IPS DF 6.9 (cell line): ENCODE data around the gene MADCAM1.

Experiments used
- DNase-seq: peaks from one replicate; pipeline ENCODE4 v3.0.0-alpha.2; 2013; ENCODE audit warnings: low read depth, low spot score
- H3K27ac ChIP-seq: one replicate; pipeline ENCODE4 v1.5.1; 2013; ENCODE audit warnings: low read length, control low read depth
- H3K27me3 ChIP-seq: 2 replicates; pipeline ENCODE4 v1.6.1; 2013; ENCODE audit warnings: mild to moderate bottlenecking, low read length; ENCODE audit not compliant: control insufficient read depth, insufficient read depth
- H3K36me3 ChIP-seq: 2 replicates; pipeline ENCODE4 v1.6.1; 2013; ENCODE audit warnings: low read length; ENCODE audit not compliant: control insufficient read depth, insufficient read depth
- H3K4me1 ChIP-seq: 2 replicates; pipeline ENCODE4 v1.6.1; 2013; ENCODE audit warnings: low read length; ENCODE audit not compliant: control insufficient read depth, insufficient read depth
- H3K4me3 ChIP-seq: 2 replicates; pipeline ENCODE4 v1.5.1; 2013; ENCODE audit warnings: mild to moderate bottlenecking, low read length
- H3K9me3 ChIP-seq: 2 replicates; pipeline ENCODE4 v1.6.1; 2013; ENCODE audit warnings: low read length, inconsistent platforms; ENCODE audit not compliant: control insufficient read depth, insufficient read depth
- WGBS: extraction: QIAGEN DNeasy Blood & Tissue Kit; methylation state at CpG from one replicate; pipeline ENCODE4 v1.1.7; 2013; ENCODE audit warnings: mixed read lengths, missing lambda C conversion rate; ENCODE audit not compliant: insufficient read length, insufficient coverage; 5-methylcytosine and 5-hydroxymethylcytosine counted together

Gene MADCAM1

GRCh38 chr19:535017-535835 is 38.9 kb downstream of the MADCAM1 start:
- Histone ChIP-seq H3K36me3 (peaks cover 31% of the 10 kb centered on the region), H3K4me1 (peaks cover 4% of the 10 kb centered on the region; the same call in 1 of the 2 replicates), H3K27ac (no peak overlapping the region), H3K4me3 (no peak overlapping the region), H3K27me3 (no peaks in the 10 kb centered on the region), H3K9me3 (no peaks in the 10 kb centered on the region)
- no peak for DNase-seq
- WGBS, result no CpG with 5 or more reads among the region's 16 CpGs

DNA sequence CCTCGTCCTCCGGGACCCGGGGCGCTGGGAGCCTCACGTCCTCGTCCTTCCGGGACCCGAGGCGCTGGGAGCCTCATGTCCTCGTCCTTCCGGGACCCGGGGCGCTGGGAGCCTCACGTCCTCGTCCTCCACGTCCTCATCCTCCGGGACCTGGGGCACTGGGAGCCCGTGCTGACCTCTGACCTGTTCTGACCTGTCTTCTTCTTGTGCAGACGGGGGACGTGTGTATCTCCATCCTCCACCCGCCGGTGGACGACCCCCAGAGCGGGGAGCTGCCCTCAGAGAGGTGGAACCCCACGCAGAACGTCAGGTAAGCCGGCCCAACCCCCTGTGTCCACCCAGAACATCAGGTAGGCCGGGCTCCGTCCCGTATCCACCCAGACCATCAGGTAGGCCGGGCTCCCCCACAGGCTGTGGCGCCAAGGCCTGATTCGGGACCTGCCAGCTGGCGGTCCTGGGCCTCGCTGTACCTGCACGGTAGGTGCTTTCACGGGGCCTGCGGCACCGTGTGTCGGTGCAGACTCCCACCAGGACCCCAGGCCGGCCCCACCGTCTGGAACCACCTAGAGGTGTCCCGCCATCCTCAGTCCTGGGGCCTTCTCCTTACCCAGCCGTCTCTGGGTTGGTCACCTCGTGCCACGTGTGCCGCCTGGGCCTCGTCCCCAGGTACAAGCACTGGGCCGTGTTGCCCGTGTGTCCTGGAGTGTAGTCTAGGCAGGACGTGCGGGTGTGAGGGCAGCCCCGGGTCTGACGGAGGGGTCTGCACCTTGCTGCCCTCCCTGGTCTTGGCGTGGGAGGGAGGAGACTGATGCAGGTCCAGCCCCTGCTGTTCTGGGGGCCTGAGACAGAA is 40.0 kb downstream of the MADCAM1 start:
- Histone ChIP-seq H3K27me3 (no peaks in the 10 kb centered on the region), H3K4me3 (no peak overlapping the region), H3K36me3 (peaks cover 33% of the 10 kb centered on the region), H3K4me1 (peaks cover 3% of the 10 kb centered on the region; the same call in 1 of the 2 replicates), H3K9me3 (no peaks in the 10 kb centered on the region), H3K27ac (no peak overlapping the region)
- no CpG with 5 or more reads among the region's 55 CpGs for WGBS
- no peak for DNase-seq

DNA sequence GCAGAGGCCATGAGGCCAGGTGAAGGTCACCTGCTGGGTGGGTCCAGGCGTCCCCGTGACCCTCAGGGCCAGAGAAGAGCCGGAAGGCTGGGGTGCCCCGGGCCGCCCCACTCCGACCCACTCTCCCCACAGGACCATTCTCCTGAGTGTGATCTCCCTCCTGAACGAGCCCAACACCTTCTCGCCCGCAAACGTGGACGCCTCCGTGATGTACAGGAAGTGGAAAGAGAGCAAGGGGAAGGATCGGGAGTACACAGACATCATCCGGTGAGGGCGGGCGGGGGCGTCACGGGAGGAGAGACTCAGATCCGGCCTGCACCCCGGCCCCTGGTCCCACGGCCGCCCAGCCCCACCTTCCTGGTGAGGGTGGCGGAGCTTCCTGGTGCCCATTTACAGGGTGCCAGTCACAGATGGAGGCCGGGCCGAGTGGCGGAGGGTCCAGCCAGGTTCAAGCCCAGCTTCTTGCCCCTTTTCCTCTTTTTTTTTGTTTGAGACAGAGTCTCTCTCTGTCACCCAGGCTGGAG is 40.7 kb downstream of the MADCAM1 start:
- DNase-seq, result no peak
- H3K4me3 ChIP-seq, result no peak overlapping the region
- H3K9me3 ChIP-seq, result no peaks in the 10 kb centered on the region
- no CpG with 5 or more reads among the region's 26 CpGs for WGBS
- peaks cover 37% of the 10 kb centered on the region for H3K36me3 ChIP-seq
- H3K4me1 ChIP-seq, result peaks cover 3% of the 10 kb centered on the region; the same call in 1 of the 2 replicates
- no peaks in the 10 kb centered on the region for H3K27me3 ChIP-seq
- H3K27ac ChIP-seq, result no peak overlapping the region

DNA sequence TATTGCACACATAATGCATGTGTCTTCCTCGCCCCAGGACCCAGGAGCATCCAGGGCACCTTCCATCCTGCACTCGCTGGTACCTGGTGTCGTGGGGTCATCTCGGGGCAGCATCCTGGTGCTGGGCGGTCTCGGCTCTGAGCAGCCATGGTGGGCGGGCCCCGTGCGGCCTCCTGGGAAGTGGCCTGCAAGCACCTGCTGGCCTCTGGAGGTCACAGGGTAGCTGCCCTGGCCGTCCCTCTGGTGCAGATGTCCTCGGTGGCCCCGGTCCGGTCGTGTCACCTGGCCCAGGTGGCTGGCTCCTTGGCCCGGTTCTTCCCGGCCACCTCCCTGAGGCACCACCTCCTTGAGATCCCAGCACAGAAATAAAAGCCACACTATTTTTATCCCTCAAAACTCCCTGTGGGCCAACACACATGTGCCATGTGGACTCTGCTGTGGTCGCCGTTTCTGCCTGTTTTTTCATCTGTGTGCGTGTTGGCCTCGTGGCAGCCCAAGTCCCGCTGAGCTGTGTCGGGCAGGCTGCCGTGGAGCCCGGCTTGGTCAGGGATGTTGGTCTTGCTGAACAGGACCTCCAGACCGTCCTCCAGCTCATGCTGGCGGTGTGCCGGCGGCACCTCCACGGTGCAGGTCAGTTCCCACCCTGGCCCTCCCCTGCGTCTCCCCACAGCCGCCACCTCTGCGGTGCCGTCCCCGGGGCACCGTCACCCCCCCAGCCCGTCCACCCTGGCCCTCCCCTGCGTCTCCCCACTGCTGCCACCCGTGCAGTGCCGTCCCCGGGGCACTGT is 42.5 kb downstream of the MADCAM1 start:
- no peak for DNase-seq
- no CpG with 5 or more reads among the region's 40 CpGs for whole genome bisulfite sequencing
- H3K27ac ChIP-seq, result no peak overlapping the region
- no peaks in the 10 kb centered on the region; the same call in 1 of the 2 replicates for H3K4me1 ChIP-seq
- H3K36me3 ChIP-seq, result peaks cover 37% of the 10 kb centered on the region
- H3K9me3 ChIP-seq, result no peaks in the 10 kb centered on the region
- H3K4me3 ChIP-seq, result no peak overlapping the region
- no peaks in the 10 kb centered on the region for H3K27me3 ChIP-seq

GRCh38 chr19:539429-540030 is 43.2 kb downstream of the MADCAM1 start:
- Histone ChIP-seq H3K27ac (no peak overlapping the region), H3K4me1 (no peaks in the 10 kb centered on the region; the same call in 1 of the 2 replicates), H3K9me3 (no peaks in the 10 kb centered on the region), H3K27me3 (no peaks in the 10 kb centered on the region), H3K4me3 (no peak overlapping the region), H3K36me3 (peaks cover 37% of the 10 kb centered on the region)
- DNase-seq, result no peak
- no CpG with 5 or more reads among the region's 30 CpGs for WGBS

DNA sequence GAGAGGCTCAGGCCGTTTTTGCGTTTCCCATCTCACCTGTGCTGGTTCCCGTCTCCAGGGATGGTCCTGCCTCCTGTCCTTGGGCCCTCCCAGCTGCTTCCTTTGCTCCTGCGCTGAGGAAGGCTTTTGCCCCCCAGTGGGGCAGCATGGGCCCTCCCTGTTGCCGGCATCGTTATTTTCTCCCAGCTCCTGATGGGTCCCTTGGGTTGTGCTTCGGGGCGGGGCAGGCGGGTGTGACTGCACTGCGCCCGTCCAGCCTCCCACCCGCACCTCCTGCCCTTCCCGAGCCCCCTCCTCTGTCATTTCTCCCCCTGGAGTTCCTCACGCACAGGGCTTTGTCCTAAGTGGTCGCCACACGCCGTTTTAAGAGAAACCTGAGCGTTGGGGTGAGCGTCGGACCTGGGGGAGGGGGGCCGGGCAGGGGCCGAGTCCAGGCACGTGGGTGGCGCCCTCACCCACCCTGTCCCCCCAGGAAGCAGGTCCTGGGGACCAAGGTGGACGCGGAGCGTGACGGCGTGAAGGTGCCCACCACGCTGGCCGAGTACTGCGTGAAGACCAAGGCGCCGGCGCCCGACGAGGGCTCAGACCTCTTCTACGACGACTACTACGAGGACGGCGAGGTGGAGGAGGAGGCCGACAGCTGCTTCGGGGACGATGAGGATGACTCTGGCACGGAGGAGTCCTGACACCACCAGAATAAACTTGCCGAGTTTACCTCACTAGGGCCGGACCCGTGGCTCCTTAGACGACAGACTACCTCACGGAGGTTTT is 44.8 kb downstream of the MADCAM1 start:
- no peak overlapping the region for H3K4me3 ChIP-seq
- no peaks in the 10 kb centered on the region for H3K27me3 ChIP-seq
- DNase-seq, result no peak
- H3K27ac ChIP-seq, result no peak overlapping the region
- no peaks in the 10 kb centered on the region; the same call in 1 of the 2 replicates for H3K4me1 ChIP-seq
- no peaks in the 10 kb centered on the region for H3K9me3 ChIP-seq
- H3K36me3 ChIP-seq, result peaks cover 33% of the 10 kb centered on the region
- no CpG with 5 or more reads among the region's 51 CpGs for WGBS

DNA sequence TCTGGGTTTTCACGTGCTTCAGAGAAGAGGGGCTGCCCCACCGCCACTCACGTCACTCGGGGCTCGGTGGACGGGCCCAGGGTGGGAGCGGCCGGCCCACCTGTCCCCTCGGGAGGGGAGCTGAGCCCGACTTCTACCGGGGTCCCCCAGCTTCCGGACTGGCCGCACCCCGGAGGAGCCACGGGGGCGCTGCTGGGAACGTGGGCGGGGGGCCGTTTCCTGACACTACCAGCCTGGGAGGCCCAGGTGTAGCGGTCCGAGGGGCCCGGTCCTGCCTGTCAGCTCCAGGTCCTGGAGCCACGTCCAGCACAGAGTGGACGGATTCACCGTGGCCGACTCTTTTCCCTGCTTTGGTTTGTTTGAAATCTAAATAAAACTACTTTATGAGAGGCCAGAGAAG is 45.4 kb downstream of the MADCAM1 start:
- Histone ChIP-seq H3K36me3 (peaks cover 26% of the 10 kb centered on the region), H3K4me3 (no peak overlapping the region), H3K9me3 (no peaks in the 10 kb centered on the region), H3K27me3 (no peaks in the 10 kb centered on the region), H3K27ac (no peak overlapping the region), H3K4me1 (no peaks in the 10 kb centered on the region; the same call in 1 of the 2 replicates)
- no peak for DNase-seq
- WGBS, result no CpG with 5 or more reads among the region's 26 CpGs

GRCh38 chr19:542173-542866 is 46.0 kb downstream of the MADCAM1 start:
- Histone ChIP-seq H3K4me1 (no peaks in the 10 kb centered on the region; the same call in 1 of the 2 replicates), H3K27ac (no peak overlapping the region), H3K36me3 (peaks cover 22% of the 10 kb centered on the region), H3K27me3 (no peaks in the 10 kb centered on the region), H3K9me3 (no peaks in the 10 kb centered on the region), H3K4me3 (no peak overlapping the region)
- DNase-seq, result no peak
- no CpG with 5 or more reads among the region's 34 CpGs for WGBS
